Measurements from ENCODE around the gene SLC25A36. TPM values are rescaled to one million over a fixed set of nuclear protein-coding genes. Genes with fewer than 3 reads are reported as not detected.
A peak's percentile ranks its signal among the peaks of the same experiment; 100 is the strongest.
"Not testable (repeated sequence)": the region's sequence is repeated elsewhere in the genome, so short reads cannot be mapped to it uniquely, and the experiment has no call there.

SLC25A36 gene
- total RNA-seq, 1 donor from 2014 or later = 77.3 TPM

DNA sequence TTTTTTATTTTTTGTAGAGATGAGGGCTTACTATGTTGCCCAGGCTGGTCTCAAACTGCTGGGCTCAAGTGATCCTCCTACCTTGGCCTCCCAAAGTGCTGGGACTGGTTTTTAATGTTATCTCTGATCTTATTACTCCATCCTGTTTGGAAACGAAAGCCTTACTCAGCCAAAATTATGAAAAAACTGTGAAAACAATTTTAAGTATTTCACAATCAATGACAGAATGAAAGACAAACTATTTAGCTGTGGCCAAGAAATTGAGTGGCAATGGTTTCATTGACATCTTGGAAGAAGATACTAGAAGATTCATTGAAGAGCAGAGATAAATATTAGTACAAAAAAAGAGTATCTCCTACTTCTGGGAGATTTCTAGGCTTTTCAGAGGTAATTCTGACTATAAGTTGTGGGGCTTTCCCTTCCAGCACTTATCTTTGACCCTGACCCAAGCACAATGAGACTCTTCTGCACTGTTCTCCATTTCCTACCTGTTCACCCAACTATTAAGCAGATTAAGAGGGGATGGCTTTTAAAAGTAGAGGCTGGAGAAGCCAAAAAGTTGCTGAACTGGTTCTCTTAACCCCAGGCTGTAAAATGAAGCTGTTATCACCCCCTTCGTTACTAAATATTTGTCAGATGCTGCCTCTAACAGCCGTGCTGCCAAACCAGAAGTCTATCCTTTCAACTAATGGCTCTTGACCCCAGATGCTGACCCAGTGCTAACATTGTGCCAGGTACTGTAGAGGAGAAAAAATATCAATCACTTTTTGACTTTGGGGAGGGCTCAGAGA, 14.2 kb upstream of the SLC25A36 start:
- DNase-seq (ENCODE audit: missing footprints) (no peak), ATAC-seq (no peak)
- intact Hi-C loops (cut with DNase I) = no loop called here

DNA sequence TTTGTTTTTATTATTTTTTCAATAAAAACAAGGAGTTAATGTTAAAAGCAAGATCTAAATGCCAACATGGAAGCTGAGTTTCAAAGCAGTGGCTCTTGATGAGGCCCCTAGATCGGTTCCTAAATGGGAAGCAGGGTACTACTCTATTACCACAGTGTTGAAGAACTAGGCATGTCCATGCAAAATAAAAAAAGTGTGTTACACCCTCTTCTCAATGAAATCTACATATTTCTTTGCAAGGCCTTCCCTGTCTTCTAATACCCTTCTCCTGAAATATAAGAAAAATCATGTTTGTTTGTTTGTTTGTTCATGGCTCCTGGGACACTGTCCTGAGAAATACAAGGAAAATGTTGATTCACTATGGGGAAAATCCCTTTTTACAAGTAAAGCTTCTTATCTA, 12.2 kb upstream of the SLC25A36 start:
- no peak for DNase-seq (ENCODE audit: missing footprints)
- intact Hi-C loops (cut with DNase I) = no loop called here
- no peak for ATAC-seq

DNA sequence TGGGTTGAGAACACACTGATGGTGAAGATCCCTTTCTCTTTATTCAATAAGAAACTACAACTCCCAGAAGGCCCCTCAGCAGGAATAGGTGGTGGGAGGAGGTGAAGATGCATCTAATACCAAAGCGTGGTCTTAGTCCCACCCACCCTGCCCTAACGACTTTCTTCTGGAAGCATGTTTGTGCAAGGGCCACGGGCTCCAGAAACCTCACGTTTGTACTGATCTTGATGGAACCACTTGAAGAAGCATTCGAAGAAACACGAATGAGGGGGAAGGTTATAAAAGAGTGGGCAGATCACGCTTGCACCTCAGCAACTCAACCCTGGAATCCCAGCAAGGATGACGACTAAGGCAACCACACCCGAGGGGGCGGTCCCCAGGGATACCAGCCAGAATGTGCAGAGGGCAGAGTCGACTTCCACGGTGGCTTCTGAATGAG, 10.6 kb upstream of the SLC25A36 start:
- no peak for ATAC-seq
- no peak for DNase-seq (ENCODE audit: missing footprints)
- intact Hi-C loops (cut with DNase I) = no loop called here

DNA sequence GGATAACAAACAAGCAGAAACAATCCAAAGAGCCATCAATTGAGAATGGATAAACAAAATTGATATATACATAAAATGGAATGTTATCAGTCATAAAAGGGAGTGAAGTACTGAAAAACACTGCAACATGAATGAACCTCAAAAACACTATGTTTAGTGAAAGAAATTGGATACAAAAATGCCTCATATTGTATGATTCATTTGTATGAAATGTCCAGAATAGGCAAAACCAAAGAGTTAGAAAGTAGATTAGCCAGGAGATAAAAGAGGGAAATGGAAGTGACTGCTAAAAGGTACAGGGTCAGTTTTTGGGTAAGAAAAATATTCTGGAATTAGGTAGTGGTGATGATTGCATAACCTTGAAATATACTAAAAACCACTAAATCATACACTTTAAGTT, 9.8 kb upstream of the SLC25A36 start:
- no peak for DNase-seq (ENCODE audit: missing footprints)
- intact Hi-C loops (cut with DNase I) = no loop called here
- no peak for ATAC-seq

DNA sequence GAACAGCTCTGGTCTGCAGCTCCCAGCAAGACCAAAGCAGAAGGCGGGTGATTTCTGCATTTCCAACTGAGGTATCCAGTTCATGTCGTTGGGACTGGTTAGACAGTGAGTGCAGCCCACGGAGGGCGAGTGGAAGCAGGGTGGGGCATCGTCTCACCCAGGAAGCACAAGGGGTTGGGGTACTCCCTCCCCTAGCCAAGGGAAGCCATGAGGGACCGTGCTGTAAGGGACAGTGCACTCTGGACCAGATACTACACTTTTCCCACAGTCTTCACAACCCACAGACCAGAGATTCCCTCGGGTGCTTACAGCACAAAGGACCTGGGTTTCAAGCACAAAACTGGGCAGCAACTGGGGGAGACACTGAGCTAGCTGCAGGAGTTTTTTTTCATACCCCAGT, 8.5 kb upstream of the SLC25A36 start:
- intact Hi-C loops (cut with DNase I) = no loop called here
- no peak for ATAC-seq
- no peak for DNase-seq (ENCODE audit: missing footprints)

DNA sequence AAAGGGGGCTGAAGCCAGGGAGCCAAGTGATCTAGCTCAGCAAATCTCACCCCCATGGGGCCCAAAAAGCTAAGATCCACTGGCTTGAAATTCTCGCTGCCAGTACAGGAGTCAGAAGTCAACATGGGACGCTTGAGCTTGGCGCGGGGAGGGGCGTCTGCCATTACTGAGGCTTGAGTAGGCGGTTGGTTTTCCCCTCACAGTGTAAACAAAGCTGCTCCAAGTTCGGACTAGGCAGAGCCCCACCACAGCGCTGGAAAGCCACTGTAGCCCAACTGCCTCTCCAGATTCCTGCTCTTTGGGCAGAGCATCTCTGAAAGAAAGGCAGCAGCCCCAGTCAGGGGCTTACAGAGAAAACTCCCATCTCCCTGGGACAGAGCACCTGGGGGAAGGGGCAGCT, 8.1 kb upstream of the SLC25A36 start:
- intact Hi-C loops (cut with DNase I) = no loop called here
- no peak for DNase-seq (ENCODE audit: missing footprints)
- ATAC-seq = no peak

- DNase-seq (ENCODE audit: missing footprints); intact Hi-C loops (cut with DNase I); ATAC-seq: not testable (repeated sequence)
Observed at GRCh38 chr3:140939305-140939704, 2.3 kb upstream of the SLC25A36 start.

GRCh38 chr3:140941090-140941433, 574 bp upstream of the SLC25A36 start:
- ATAC-seq (no peak), DNase-seq (ENCODE audit: missing footprints) (no peak)
- intact Hi-C loops (cut with DNase I) = no loop called here

GRCh38 chr3:140942221-140943104, 827 bp downstream of the SLC25A36 start:
- ATAC-seq (peak; percentile 68), DNase-seq (ENCODE audit: missing footprints) (peak; percentile 80)
- intact Hi-C loops (cut with DNase I) = no loop called here

- no peak for DNase-seq (ENCODE audit: missing footprints)
- ATAC-seq = no peak
- intact Hi-C loops (cut with DNase I) = no loop called here
Observed at GRCh38 chr3:140943781-140944552, 2.3 kb downstream of the SLC25A36 start.

GRCh38 chr3:140948460-140949249, 7.0 kb downstream of the SLC25A36 start:
- DNase-seq (ENCODE audit: missing footprints) (no peak), ATAC-seq (no peak)
- intact Hi-C loops (cut with DNase I) = no loop called here

GRCh38 chr3:140950144-140950543, 8.5 kb downstream of the SLC25A36 start:
- intact Hi-C loops (cut with DNase I) = no loop called here
- DNase-seq (ENCODE audit: missing footprints) = no peak
- ATAC-seq = no peak

DNA sequence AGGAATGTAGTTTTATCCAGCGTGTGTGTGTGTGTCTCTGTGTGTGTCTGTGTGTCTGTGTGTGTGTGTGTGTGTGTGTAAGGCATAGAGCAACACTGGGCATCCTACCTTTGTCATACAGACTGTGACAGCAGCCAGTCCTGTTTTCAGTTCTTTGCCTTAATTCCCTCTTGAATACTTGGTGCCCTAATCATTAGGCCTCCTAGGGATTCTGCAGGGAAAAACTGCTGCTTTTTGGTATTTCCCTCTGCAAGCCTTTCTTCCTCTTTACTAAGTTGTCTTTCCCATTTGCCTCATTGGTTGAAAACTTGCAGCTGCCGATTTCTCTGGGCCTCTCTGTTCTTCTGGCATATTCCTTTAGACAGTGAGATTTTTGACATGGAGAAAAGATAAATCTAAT, 9.2 kb downstream of the SLC25A36 start:
- intact Hi-C loops (cut with DNase I) = no loop called here
- no peak for ATAC-seq

GRCh38 chr3:140951750-140952149, 10.1 kb downstream of the SLC25A36 start:
- intact Hi-C loops (cut with DNase I); ATAC-seq; DNase-seq (ENCODE audit: missing footprints): not testable (repeated sequence)

More for the DNA sequence above, 9.2 kb downstream of the SLC25A36 start:
- DNase-seq (ENCODE audit: missing footprints) = no peak

DNA sequence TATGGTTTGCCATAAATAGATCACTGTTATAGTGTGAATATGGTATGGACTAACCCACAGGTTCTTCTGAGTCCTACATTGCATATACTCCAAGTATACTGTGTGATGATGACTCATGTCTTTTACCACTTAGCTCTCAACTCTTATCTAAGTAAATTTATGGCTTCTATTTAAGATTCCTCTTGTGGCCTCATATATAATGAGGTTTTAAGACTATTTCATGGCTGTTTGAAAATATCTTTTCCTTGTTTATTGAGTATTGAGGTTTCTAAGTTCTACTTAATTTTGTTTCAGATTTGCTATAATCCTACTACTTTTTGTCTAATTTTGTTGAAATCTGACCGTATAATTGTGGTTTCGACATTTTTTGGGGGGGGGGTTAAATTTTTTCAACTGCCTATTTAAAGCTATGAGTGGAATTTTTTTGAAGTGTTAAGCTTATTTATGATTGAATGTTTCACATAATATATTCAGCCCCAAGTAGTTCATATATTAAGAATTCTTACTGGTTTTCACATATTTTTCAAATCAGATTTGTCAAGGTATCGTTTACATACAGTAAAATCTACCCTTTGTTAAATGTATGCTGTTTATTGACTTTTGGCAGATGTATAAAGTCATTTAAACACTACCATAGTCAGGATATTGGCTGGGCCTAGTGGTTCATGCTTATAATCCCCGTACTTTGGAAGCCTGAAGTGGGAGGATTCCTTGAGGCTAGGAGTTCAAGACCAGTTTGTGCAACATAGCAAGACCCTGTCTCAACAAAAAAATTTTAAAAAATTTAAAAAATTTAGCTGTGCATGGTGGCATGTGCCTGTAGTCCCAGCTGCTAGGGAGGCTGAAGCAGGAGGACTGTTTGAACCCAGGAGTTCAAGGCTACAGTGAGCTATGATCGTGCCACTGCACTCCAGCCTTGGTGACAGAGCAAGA, 11.7 kb downstream of the SLC25A36 start:
- DNase-seq (ENCODE audit: missing footprints) (no peak), ATAC-seq (no peak)
- intact Hi-C loops (cut with DNase I) = no loop called here

- ATAC-seq = no peak
- intact Hi-C loops (cut with DNase I) = no loop called here
- no peak for DNase-seq (ENCODE audit: missing footprints)
Observed at GRCh38 chr3:140954576-140954975, 12.9 kb downstream of the SLC25A36 start.

- intact Hi-C loops (cut with DNase I) = no loop called here
- DNase-seq (ENCODE audit: missing footprints) (no peak), ATAC-seq (no peak)
Observed at GRCh38 chr3:140955645-140956044, 14.0 kb downstream of the SLC25A36 start.

All from Right ventricle myocardium inferior (tissue), 1 donor.